ENCODE measurements around the gene GYPB.
"Not testable (repeated sequence)": the region's sequence is repeated elsewhere in the genome, so short reads cannot be mapped to it uniquely, and the experiment has no call there.

DNA sequence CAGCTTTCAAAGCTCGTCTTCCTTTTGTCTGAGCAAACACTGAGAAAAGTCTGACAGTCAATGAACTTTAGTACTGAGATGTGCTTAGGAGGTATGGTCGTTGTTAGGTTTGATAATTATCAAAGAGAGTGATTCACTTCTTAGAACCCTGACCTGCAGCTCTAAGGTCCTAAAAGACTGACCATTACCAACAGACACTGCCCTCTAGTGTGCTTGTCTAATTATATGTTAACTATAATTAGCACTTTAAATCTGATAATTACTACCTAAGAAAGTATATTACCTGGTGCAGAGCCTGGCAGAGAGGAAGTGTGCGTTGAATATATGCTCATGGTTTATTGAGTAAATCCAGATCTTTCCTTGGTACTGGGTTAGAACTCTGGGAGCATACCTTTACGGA is 38.4 kb downstream of the GYPB start:
- TF ChIP-seq, protein P1, sequence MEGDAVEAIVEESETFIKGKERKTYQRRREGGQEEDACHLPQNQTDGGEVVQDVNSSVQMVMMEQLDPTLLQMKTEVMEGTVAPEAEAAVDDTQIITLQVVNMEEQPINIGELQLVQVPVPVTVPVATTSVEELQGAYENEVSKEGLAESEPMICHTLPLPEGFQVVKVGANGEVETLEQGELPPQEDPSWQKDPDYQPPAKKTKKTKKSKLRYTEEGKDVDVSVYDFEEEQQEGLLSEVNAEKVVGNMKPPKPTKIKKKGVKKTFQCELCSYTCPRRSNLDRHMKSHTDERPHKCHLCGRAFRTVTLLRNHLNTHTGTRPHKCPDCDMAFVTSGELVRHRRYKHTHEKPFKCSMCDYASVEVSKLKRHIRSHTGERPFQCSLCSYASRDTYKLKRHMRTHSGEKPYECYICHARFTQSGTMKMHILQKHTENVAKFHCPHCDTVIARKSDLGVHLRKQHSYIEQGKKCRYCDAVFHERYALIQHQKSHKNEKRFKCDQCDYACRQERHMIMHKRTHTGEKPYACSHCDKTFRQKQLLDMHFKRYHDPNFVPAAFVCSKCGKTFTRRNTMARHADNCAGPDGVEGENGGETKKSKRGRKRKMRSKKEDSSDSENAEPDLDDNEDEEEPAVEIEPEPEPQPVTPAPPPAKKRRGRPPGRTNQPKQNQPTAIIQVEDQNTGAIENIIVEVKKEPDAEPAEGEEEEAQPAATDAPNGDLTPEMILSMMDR (IDR thresholded peaks at IDR 0.05): not testable (repeated sequence)
- TF ChIP-seq POLR2A (IDR thresholded peaks at IDR 0.05): not testable (repeated sequence)
